Measurements from ENCODE around the gene SECTM1. TPM values are rescaled to one million over a fixed set of nuclear protein-coding genes. Genes with fewer than 3 reads are reported as not detected.
"Not testable (repeated sequence)": the region's sequence is repeated elsewhere in the genome, so short reads cannot be mapped to it uniquely, and the experiment has no call there.

SECTM1 gene
- total RNA-seq, 4 donors from 2014 or later: 10.7 to 258 (median 94.5) TPM

DNA sequence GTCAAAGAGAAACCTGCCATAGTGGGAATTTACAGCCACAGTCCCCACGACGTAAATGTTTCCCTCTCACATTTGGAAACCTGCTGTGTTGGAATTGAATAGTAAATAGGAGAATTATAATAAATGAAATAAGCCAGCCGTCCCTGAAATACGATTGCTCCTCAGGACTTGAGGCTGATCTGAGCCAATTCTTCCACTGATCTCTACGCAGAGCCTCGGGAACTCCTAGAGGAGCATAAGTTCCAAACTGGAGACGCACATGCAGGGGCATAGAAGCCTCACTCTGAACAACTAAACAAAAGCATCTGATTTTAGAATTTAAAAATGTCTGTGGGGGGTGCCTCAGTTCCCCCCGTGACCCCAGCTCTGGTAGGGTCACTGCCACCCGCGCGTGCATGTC lies 15.3 kb upstream of the SECTM1 start:
- H3K27ac ChIP-seq: no peak overlapping the region
- no peak for DNase-seq
- no peaks in the 10 kb centered on the region for H3K36me3 ChIP-seq
- no peak overlapping the region for H3K4me3 ChIP-seq
- H3K4me1 ChIP-seq: peaks cover 0 to 5% (median 0%) of the 10 kb centered on the region in 4 donors
- H3K27me3 ChIP-seq: no peaks in the 10 kb centered on the region
- no peak for TF ChIP-seq POLR2A (IDR thresholded peaks at IDR 0.05)
- TF ChIP-seq, protein P1, sequence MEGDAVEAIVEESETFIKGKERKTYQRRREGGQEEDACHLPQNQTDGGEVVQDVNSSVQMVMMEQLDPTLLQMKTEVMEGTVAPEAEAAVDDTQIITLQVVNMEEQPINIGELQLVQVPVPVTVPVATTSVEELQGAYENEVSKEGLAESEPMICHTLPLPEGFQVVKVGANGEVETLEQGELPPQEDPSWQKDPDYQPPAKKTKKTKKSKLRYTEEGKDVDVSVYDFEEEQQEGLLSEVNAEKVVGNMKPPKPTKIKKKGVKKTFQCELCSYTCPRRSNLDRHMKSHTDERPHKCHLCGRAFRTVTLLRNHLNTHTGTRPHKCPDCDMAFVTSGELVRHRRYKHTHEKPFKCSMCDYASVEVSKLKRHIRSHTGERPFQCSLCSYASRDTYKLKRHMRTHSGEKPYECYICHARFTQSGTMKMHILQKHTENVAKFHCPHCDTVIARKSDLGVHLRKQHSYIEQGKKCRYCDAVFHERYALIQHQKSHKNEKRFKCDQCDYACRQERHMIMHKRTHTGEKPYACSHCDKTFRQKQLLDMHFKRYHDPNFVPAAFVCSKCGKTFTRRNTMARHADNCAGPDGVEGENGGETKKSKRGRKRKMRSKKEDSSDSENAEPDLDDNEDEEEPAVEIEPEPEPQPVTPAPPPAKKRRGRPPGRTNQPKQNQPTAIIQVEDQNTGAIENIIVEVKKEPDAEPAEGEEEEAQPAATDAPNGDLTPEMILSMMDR (IDR thresholded peaks at IDR 0.05): no peak
- H3K9me3 ChIP-seq: no peaks in the 10 kb centered on the region

DNA sequence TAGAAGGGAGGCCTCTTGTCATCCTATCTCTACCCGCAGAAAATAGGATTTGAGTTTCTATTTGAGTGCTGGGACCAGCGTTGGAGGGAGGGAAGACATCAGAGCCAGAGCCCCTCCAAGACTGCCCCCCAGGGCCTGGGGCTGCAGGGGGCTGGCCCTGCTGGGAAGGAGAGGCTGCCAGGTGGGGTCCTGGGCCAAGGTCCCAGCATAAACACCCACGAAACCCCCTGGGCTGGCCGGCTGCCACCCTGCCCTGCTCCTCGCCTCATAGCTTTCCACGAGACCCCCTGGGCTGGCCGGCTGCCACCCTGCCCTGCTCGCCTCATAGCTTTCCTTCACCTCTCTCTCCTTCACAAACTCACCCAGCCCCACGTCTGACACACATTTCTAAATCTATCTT lies 14.9 kb upstream of the SECTM1 start:
- TF ChIP-seq POLR2A (IDR thresholded peaks at IDR 0.05): no peak
- Histone ChIP-seq H3K27me3 (no peaks in the 10 kb centered on the region), H3K9me3 (no peaks in the 10 kb centered on the region), H3K36me3 (no peaks in the 10 kb centered on the region), H3K4me3 (no peak overlapping the region), H3K27ac (no peak overlapping the region), H3K4me1 (peaks cover 0 to 5% (median 0%) of the 10 kb centered on the region in 4 donors)
- no peak for DNase-seq

DNA sequence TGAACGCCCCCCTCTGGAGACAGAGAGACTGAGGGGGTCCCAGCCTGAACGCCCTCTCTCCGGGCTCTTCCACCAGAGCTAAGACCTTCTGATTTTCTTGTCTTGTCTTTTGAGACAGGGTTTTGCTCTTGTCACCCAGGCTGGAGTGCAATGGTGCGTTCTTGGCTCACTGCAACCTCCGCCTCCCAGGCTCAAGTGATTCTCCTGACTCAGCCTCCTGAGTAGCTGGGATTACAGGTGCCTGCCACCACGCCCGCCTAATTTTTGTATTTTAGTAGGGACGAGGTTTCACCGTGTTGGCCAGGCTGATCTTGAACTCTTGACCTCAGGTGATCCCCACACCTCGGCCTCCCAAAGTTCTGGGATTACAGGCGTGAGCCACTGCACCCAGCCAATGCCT lies 14.4 kb upstream of the SECTM1 start:
- not testable (repeated sequence) for H3K9me3 ChIP-seq, H3K36me3 ChIP-seq, H3K4me1 ChIP-seq, H3K27me3 ChIP-seq, DNase-seq, H3K4me3 ChIP-seq, H3K27ac ChIP-seq

- no peak overlapping the region for H3K4me3 ChIP-seq
- no peaks in the 10 kb centered on the region for H3K36me3 ChIP-seq
- no peak overlapping the region for H3K27ac ChIP-seq
- TF ChIP-seq POLR2A (IDR thresholded peaks at IDR 0.05): no peak
- TF ChIP-seq, protein P1 (IDR thresholded peaks at IDR 0.05): no peak
- H3K9me3 ChIP-seq: no peaks in the 10 kb centered on the region
- H3K27me3 ChIP-seq: no peaks in the 10 kb centered on the region
- peaks cover 0 to under 1% (median 0%) of the 10 kb centered on the region in 4 donors for H3K4me1 ChIP-seq
- DNase-seq: no peak
Measured at GRCh38 chr17:82346342-82347300, 13.1 kb upstream of the SECTM1 start.

- Histone ChIP-seq H3K36me3 (no peaks in the 10 kb centered on the region), H3K9me3 (no peaks in the 10 kb centered on the region), H3K27ac (no peak overlapping the region), H3K4me3 (no peak overlapping the region), H3K4me1 (no peaks in the 10 kb centered on the region), H3K27me3 (no peaks in the 10 kb centered on the region)
- TF ChIP-seq, protein P1 (IDR thresholded peaks at IDR 0.05): no peak
- TF ChIP-seq POLR2A (IDR thresholded peaks at IDR 0.05): no peak
- no peak for DNase-seq
Measured at GRCh38 chr17:82345151-82345976, 11.8 kb upstream of the SECTM1 start.

- H3K4me1 ChIP-seq: peaks cover 0 to 5% (median 0%) of the 10 kb centered on the region in 4 donors
- no peaks in the 10 kb centered on the region for H3K27me3 ChIP-seq
- H3K9me3 ChIP-seq: no peaks in the 10 kb centered on the region
- TF ChIP-seq, protein P1 (IDR thresholded peaks at IDR 0.05): no peak
- TF ChIP-seq POLR2A (IDR thresholded peaks at IDR 0.05): no peak
- DNase-seq: no peak
- no peak overlapping the region for H3K27ac ChIP-seq
- H3K36me3 ChIP-seq: no peaks in the 10 kb centered on the region
- no peak overlapping the region for H3K4me3 ChIP-seq
Measured at GRCh38 chr17:82344175-82344907, 10.8 kb upstream of the SECTM1 start.

Measured in Peyer's patch (tissue), 4 donors.